NK-92 (cell line): ENCODE measurements around the gene UST.
"Not testable (repeated sequence)": the region's sequence is repeated elsewhere in the genome, so short reads cannot be mapped to it uniquely, and the experiment has no call there.

Experiments
- DNase-seq: peaks from one replicate; lab custom pipeline; 2025; ENCODE audit not compliant: unreplicated experiment; lab: John Stamatoyannopoulos, UW

UST gene

DNA sequence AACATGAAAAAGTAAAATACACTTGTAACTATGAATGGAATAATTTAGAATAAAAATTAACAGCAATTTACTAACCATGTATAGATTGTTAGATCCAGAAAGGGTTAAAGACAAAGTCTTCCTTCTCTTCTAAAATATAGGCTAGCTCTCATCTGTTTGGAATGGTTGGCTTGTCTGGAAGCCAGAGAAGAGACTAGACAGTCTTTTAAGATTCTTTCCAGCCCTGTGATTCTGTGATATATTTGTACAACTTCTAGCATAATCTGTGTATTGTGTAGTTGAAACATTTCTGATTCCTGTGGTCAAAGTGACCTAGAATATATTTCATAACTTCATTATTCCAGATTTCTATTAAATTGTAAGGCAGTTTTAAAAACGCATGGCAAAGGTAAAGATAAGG is 196.6 kb downstream of the UST start:
- DNase-seq: no peak

DNA sequence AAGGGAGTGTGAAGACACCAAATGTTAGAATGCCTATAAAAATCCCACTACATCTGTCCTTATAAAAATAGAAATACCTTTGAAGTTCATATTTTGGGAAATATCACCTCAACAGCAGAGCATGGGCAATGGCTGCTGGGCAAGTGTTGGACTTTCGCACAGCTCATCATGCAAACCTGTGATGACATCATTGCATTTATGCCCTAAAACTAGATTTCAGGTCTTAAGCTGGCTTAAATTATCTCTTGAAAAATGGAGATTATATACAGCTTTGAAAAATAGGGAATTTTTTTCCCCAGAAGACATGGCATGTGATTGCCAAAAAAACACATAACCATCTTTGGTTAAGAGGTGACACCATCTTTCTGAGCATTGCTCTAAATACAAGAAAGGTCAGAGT is 197.8 kb downstream of the UST start:
- DNase-seq: no peak

DNA sequence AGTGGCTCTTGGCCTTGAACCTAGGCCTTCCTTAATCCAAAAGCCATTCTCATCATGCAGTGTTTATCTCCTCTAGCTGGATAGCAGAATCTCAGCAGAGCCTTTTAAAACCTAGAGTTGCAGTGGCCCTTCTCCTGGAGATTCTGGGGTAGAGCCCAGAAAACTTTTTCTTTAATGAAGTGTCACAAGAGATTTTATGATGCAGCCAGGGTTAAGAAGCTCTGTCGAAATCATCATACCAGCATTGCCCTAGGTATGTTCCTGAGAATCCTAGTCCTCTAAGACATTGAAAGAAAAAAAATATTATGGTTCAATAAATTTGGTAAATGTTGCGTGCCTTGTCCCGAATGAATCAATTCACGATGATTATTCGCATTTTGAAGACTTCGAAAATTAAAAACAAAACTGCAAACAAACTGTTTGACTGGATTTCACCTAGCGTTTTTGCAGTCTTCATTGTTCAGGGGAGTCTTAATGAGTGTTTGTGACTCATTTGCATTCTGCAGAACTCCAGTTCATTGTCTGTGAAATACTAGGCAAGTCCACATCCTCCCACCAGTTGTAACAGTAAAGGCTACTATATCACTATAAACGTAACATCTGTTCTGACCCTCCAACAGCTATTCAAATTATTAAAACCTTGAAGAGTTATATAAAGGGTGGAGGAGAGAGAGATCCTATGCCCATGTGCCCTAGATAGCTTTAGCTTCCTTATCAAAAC is 198.6 kb downstream of the UST start:
- DNase-seq: no peak

DNA sequence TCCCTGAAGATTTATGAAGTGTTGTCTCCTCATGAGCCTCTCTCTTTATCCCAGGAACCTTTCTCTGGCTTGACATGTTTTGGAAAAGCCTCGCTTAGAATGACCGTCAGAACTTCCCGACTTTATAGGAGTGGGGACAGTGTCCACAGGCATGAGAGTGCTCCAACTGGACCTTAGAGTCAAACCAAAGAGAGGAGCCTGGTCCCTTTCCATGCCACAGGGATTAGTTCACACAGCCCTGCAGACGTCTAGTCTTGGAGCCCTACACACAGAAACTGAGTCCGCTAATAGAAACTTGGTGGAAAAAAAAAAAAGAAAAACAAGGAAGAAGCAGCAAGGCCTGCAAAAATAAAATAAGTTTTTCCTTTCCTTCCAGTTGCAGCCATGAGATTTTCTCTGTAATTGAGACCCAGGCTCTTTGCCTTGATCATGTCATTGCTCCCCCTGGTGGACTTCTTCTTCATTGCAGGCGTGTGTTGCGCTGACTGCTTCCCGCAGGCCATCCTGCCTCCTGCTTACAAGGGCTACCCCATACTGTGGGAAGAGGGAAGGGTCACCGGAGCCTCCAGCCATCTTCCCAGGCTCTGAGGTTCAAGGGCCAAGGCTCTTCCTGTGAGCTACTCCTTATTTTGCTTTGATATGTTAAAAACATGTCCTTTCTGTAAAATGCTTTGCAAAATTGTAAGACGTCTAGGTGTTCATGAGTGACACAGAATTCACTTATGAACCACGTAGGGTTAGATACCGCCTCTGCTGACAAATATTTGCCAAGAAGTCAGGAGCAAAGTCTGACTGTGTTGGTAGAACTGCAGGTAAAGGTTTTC is 201.0 kb downstream of the UST start:
- no peak for DNase-seq

GRCh38 chr6:148951662-148952061 is 204.8 kb downstream of the UST start:
- no peak for DNase-seq

GRCh38 chr6:148952147-148953035 is 205.6 kb downstream of the UST start:
- DNase-seq: no peak

- DNase-seq: no peak
Measured at GRCh38 chr6:148954461-148954860, 207.6 kb downstream of the UST start.

- DNase-seq: no peak
Measured at GRCh38 chr6:148954934-148955333, 208.1 kb downstream of the UST start.

DNA sequence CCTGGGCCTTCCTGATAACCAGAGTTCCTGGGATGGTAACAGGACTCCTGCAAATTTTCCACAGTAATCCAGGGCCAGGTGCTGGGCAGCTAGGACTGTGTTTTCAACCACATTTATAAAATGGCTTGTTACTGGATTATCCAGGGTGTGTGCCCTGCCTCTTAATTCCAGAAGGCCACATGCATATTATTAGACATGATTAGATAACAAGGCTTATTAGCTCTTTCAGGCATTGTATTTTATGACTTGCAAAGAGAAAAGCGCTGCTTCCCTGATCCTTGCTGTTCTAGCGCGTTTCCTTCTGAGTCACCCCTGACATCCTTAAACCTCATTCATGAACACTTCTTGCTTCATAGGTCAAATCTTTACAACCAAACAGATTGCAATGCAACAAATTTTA is 208.6 kb downstream of the UST start:
- no peak for DNase-seq

DNA sequence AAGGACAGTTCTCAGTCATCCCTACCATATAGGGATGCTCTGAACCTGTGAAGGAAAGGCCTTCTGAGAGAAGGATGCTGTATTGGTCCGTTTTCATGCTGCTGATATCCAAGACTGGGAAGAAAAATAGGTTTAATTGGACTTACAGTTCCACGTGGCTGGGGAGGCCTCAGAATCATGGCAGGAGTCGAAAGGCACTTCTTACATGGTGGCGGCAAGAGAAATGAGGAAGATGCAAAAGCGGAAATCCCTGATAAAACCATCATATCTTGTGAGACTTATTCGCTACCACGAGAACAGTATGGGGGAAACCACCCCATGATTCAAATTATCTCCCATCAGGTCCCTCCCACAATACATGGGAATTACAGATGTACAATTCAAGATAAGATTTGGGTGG is 209.3 kb downstream of the UST start:
- DNase-seq: not testable (repeated sequence)

- no peak for DNase-seq
Measured at GRCh38 chr6:148957752-148958151, 210.9 kb downstream of the UST start.

GRCh38 chr6:148959008-148959407 is 212.2 kb downstream of the UST start:
- no peak for DNase-seq

- DNase-seq: no peak
Measured at GRCh38 chr6:148959501-148959900, 212.7 kb downstream of the UST start.

DNA sequence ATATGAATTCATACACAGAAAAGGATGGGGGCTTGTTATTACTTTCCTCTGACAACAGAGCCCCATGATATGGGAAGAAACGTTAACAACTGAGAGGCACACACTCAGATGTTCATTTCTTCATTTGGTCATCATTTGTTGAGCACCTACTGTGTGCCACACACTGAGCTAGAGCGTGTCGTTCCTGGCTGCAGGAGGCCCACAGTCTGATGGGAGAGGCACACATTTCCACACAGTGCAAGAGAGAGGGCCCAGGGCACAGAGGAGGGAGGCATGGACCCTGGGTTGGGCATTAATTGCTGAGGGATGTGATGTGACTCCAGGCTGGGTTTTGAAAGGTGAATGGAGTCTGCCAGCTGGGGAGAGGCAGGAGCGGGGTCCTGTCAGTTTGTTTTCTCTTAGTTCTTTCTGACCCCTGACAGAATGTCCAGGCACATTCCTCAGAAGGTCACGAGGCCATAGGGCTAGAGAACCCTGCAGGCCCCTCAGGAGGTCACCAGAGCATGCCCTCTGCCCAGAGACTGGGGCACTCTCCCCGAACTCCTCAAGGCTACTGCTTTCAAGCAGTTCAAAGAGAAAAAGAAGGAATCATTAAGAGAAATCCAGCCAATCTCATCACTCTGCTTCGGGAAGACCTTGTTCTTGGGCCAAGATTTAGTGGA is 216.2 kb downstream of the UST start:
- no peak for DNase-seq

- DNase-seq: no peak
Measured at GRCh38 chr6:148963738-148964137, 216.9 kb downstream of the UST start.

- DNase-seq: no peak
Measured at GRCh38 chr6:148964467-148964866, 217.6 kb downstream of the UST start.

DNA sequence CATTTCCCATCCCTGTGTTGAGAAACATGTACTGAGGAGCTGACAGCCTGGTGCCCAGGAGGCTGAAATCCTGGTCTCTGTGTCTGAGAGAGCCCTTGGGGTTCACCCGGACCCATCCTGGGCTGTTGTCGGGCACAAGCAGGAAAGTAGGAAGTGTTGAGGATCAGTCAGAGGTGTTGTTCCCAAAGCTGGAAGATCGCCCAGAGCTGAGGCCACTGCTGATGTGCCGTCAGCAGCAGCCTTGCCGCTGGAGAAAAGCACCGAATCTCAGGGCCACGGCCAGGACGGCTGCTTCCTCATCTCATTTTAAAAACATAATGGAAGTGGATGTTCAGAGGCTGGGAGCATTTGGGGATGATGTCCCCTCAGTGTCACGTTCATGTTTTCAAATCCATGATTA is 218.5 kb downstream of the UST start:
- no peak for DNase-seq

- DNase-seq: no peak
Measured at GRCh38 chr6:148967011-148967520, 220.2 kb downstream of the UST start.

GRCh38 chr6:148967541-148967956 is 220.7 kb downstream of the UST start:
- DNase-seq: no peak

DNA sequence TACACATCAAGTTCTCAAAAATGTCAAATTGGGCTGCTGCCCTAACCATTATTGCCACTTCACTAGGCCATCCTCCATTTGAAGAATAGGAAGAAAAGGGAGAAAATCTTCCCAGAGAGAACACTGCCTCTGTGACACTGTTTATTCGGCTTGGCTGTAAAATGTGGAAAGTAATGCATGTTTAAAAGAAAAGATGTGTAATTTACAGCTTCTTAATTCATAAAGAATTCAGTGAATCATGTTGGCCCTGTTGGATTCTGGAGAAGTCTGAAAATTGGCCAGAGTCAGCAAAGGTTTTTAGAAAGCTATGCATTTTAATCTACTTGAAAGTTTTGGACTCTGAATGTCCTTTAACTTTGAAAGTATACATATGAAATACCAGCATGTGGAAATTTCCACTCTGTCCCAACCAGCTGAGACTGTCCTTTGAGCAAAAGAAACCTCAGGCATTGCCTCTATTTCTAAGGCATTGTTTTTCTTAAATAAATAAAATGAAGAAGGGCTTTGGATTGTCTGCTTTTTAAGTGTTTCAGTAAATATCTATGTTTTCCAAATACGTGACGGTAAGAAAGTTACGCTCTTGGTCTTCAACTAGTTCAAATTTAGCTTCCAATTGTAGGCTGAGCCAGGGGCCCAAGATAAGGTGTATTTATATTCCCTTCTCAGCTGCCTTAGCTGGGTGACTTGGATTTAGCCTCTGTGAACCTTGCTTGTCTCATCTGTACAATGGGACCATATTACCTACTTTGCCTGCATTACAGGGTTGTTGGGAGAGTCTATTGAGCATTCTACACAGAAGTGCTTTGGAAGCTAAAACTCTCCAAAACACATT is 222.2 kb downstream of the UST start:
- no peak for DNase-seq
